Epithelial cell of proximal tubule (primary cell): ENCODE results near the gene CCDC33. TPM values are rescaled to one million over a fixed set of nuclear protein-coding genes. Genes with fewer than 3 reads are reported as not detected.

Experiments used
- DNase-seq: peaks from one replicate; pipeline ENCODE4 v3.0.0-alpha.2; 2011; ENCODE audit warnings: low read depth
- H3K4me3 ChIP-seq: 2 replicates; pipeline ENCODE4 v1.5.1; 2011; ENCODE audit warnings: low read depth, mild to moderate bottlenecking, low read length
- total RNA-seq: library from RNA; depleted of rRNA; stranded (reverse); fragments of >200 nt; gene quantifications from 2 replicates; pipeline ENCODE4 v1.2.3, GENCODE V29; 2015
- TF ChIP-seq, protein P1 (sequence below): conservative IDR thresholded peaks from 2 replicates; pipeline ENCODE4 v1.5.1; 2012; ENCODE audit warnings: low read depth, mild to moderate bottlenecking, low read length

The CCDC33 gene
- total RNA-seq, 1 donor from 2014 or later = 2.5 TPM

GRCh38 chr15:74257623-74258022 lies 21.5 kb downstream of the CCDC33 start:
- H3K4me3 ChIP-seq = no peak overlapping the region
- TF ChIP-seq, protein P1, sequence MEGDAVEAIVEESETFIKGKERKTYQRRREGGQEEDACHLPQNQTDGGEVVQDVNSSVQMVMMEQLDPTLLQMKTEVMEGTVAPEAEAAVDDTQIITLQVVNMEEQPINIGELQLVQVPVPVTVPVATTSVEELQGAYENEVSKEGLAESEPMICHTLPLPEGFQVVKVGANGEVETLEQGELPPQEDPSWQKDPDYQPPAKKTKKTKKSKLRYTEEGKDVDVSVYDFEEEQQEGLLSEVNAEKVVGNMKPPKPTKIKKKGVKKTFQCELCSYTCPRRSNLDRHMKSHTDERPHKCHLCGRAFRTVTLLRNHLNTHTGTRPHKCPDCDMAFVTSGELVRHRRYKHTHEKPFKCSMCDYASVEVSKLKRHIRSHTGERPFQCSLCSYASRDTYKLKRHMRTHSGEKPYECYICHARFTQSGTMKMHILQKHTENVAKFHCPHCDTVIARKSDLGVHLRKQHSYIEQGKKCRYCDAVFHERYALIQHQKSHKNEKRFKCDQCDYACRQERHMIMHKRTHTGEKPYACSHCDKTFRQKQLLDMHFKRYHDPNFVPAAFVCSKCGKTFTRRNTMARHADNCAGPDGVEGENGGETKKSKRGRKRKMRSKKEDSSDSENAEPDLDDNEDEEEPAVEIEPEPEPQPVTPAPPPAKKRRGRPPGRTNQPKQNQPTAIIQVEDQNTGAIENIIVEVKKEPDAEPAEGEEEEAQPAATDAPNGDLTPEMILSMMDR = no peak
- DNase-seq = no peak

DNA sequence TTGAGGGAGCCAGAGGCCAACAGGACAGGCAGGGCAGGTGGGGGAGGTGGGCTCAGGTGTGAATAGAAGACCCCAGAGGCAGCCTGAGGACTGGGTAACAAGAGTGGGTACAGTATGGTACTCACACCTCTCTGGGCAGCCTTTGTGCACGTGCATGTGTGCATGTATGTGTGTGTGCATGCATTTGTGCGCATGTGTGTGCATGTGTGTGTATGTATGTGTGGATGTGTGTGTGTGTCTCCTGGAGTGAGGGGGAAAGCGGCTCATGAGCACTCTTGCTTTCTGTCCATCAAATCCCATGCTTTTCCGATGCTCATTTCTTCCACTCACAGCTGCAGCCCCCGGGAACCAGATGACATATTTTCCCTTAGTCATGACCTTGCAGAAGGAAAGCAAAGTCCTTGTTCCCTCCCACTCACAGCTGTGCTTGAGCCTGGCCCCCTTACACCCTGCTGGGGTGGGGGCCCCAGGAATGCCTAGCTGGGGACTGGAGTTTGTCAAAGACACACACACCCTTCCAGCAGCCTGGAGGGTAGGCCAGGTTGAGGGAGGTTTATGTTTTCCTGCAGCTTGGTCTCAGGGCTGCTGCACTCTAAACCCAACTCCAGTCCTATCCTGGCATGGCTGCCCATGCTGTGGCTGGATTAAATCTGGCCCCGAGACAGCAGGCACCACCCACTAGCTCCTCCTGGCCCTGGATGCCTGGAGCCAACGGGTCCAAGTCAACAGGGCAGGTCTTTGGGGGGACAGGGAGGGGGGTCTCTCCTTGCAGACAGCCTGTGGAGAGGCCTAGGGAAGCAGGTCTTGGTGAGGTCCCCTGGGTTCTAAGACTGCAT lies 22.5 kb downstream of the CCDC33 start:
- TF ChIP-seq, protein P1 = no peak
- no peak for DNase-seq
- no peak overlapping the region for H3K4me3 ChIP-seq

DNA sequence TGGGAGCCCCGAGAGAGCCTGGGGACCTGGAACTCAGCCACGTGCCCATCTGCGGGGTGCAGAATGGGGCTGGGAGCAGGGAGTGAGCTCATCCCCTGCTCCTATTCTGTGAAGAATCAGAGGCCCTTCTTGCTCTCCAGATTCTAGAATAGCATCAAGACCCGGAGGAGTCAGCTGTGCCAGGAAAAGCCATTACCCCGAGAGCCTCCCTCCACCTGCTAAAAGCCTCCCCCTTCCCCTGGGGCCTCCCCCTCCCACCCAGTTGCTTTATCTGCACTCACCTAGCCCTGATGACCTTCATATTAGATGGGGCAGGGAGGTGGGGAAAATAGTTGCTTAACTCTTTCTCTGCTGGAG lies 23.1 kb downstream of the CCDC33 start:
- DNase-seq = no peak
- TF ChIP-seq, protein P1 = no peak
- H3K4me3 ChIP-seq = no peak overlapping the region

DNA sequence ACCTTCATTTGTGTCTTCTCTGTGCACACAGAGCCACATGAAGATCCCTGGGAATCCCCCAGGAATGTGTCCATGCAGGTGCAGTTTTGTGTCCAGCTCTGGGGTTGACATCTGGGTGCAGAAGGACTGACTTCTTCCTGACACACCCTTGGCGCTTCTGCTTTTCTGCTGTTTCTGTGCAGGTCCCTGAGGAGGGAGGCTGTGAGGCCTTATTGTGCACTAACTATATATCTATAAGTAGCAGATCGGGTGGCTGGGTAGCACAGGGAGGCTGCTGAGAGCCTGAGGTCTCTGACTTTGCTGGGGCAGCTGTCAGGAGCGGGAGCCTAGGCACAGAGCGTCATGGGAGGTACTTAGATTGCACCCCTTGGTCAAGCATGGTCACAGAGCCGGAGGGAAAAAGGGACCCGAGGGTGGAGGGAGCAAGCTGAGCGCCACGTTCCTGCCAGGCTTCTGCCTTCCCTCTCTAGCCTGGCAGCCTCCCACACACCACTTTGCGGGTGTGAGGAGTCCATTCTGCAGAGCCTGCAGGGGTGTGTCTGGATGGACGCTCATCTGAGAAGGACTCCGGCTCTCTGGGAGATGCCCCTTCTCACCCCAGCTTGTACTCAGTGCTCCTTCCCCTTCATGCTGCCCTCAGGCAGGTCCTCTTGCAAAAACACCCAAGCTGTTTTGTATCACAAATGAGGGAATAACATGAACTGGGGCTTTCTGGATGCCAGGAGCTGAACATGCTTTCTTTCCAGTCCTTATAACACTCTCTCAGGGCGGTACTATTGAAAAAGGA lies 23.9 kb downstream of the CCDC33 start:
- TF ChIP-seq, protein P1 = no peak
- H3K4me3 ChIP-seq = no peak overlapping the region
- DNase-seq = no peak

- TF ChIP-seq, protein P1 = no peak
- H3K4me3 ChIP-seq = no peak overlapping the region
- no peak for DNase-seq
Observed at GRCh38 chr15:74261041-74261440, 24.9 kb downstream of the CCDC33 start.

- DNase-seq = no peak
- H3K4me3 ChIP-seq = no peak overlapping the region
- TF ChIP-seq, protein P1 = no peak
Observed at GRCh38 chr15:74261685-74262084, 25.6 kb downstream of the CCDC33 start.
